OCI-LY7 (cell line): Measurements from ENCODE around the gene THSD7A.

Experiments used
- EZH2phosphoT487 ChIP-seq: fragments of 200-600 bp; sonication (generic); IDR thresholded peaks from 2 replicates; pipeline ENCODE4 v1.6.1; 2018; ENCODE audit warnings: low read depth, borderline replicate concordance, mild to moderate bottlenecking, mixed run types, antibody characterized with exemption, low read length, moderate library complexity, mixed read lengths
- TF ChIP-seq, protein P1 (sequence below): fragments of 200-600 bp; sonication (generic); conservative IDR thresholded peaks from 2 replicates; pipeline ENCODE4 v1.5.1; 2014; ENCODE audit warnings: mild to moderate bottlenecking, antibody characterized with exemption, low read length, moderate library complexity, mixed read lengths

DNA sequence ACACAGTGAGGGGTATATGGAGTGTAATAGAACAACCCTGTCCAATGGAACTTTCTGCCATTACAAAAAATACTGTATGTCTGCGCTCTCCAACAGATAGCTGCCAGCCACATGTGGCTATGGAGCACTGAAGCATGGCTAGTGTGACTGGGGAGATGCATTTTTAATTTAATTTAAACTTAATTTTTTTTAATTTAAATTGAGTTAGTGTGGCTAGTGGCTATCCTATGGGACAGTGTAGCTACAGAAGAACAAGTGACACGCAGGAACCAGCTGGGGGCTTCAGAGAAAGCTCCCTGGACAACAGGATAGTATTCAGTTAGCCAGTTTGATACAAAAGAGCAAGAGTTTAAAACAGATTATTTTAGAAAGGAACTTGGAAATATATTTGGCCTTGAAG lies 408.0 kb downstream of the THSD7A start:
- TF ChIP-seq, protein P1, sequence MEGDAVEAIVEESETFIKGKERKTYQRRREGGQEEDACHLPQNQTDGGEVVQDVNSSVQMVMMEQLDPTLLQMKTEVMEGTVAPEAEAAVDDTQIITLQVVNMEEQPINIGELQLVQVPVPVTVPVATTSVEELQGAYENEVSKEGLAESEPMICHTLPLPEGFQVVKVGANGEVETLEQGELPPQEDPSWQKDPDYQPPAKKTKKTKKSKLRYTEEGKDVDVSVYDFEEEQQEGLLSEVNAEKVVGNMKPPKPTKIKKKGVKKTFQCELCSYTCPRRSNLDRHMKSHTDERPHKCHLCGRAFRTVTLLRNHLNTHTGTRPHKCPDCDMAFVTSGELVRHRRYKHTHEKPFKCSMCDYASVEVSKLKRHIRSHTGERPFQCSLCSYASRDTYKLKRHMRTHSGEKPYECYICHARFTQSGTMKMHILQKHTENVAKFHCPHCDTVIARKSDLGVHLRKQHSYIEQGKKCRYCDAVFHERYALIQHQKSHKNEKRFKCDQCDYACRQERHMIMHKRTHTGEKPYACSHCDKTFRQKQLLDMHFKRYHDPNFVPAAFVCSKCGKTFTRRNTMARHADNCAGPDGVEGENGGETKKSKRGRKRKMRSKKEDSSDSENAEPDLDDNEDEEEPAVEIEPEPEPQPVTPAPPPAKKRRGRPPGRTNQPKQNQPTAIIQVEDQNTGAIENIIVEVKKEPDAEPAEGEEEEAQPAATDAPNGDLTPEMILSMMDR = no peak
- no peak for TF ChIP-seq EZH2phosphoT487
